OCI-LY3 (cell line): ENCODE measurements around the gene LRRTM3.

Source experiments
- H2AFZ ChIP-seq: fragments of 200-600, 300-600 bp; shearing (Covaris generic); 2 replicates; pipeline ENCODE4 v1.6.0; 2014; ENCODE audit warnings: antibody characterized with exemption, low read depth, low read length
- H3K27ac ChIP-seq: fragments of 200-600, 300-600 bp; sonication (generic); 2 replicates; pipeline ENCODE4 v1.5.1; 2014; ENCODE audit warnings: mild to moderate bottlenecking, low read length, moderate library complexity, mixed read lengths
- H3K27me3 ChIP-seq: fragments of 200-600, 300-600 bp; sonication (generic); 2 replicates; pipeline ENCODE4 v1.6.1; 2014; ENCODE audit warnings: low read depth, low read length, mixed read lengths
- H3K36me3 ChIP-seq: fragments of 200-600, 300-600 bp; sonication (generic); replicated peaks from 2 replicates; pipeline ENCODE3; 2014; ENCODE audit warnings: low read depth, low read length, mixed read lengths
- H3K4me1 ChIP-seq: fragments of 300-600, 200-600 bp; sonication (generic); 2 replicates; pipeline ENCODE4 v1.6.1; 2014; ENCODE audit warnings: low read length, mixed read lengths
- H3K4me2 ChIP-seq: fragments of 200-600, 300-600 bp; sonication (generic); 2 replicates; pipeline ENCODE4 v1.6.1; 2014; ENCODE audit warnings: low read length, mixed read lengths
- H3K4me3 ChIP-seq: fragments of 300-600, 200-600 bp; sonication (generic); 2 replicates; pipeline ENCODE4 v1.5.1; 2014; ENCODE audit warnings: antibody characterized with exemption, mild to moderate bottlenecking, low read length, moderate library complexity
- H3K79me2 ChIP-seq: fragments of 300-600, 200-600 bp; shearing (Covaris generic); 2 replicates; pipeline ENCODE4 v1.6.1; 2014; ENCODE audit warnings: mild to moderate bottlenecking, low read length, mixed read lengths
- H3K9ac ChIP-seq: fragments of 300-600, 200-600 bp; shearing (Covaris generic); 2 replicates; pipeline ENCODE4 v1.6.0; 2014; ENCODE audit warnings: mild to moderate bottlenecking, low read length, moderate library complexity
- H3K9me3 ChIP-seq: fragments of 200-600, 300-600 bp; shearing (Covaris generic); 2 replicates; pipeline ENCODE4 v1.6.1; 2014; ENCODE audit warnings: low read length, mixed read lengths; ENCODE audit not compliant: insufficient read depth
- H4K20me1 ChIP-seq: fragments of 200-600, 300-600 bp; sonication (generic); 2 replicates; pipeline ENCODE4 v1.6.1; 2016; ENCODE audit warnings: low read length, mixed read lengths; ENCODE audit not compliant: insufficient read depth
- CTCF ChIP-seq: fragments of 200-600, 300-600 bp; sonication (generic); IDR thresholded peaks from 2 replicates; pipeline ENCODE4 v1.5.1; 2014; ENCODE audit warnings: antibody characterized with exemption, low read length, low read depth
- EZH2phosphoT487 ChIP-seq: fragments of 200-600 bp; shearing (Covaris generic); IDR thresholded peaks from 2 replicates; pipeline ENCODE4 v1.6.1; 2018; ENCODE audit warnings: antibody characterized with exemption, mixed run types, low read depth

Gene LRRTM3

DNA sequence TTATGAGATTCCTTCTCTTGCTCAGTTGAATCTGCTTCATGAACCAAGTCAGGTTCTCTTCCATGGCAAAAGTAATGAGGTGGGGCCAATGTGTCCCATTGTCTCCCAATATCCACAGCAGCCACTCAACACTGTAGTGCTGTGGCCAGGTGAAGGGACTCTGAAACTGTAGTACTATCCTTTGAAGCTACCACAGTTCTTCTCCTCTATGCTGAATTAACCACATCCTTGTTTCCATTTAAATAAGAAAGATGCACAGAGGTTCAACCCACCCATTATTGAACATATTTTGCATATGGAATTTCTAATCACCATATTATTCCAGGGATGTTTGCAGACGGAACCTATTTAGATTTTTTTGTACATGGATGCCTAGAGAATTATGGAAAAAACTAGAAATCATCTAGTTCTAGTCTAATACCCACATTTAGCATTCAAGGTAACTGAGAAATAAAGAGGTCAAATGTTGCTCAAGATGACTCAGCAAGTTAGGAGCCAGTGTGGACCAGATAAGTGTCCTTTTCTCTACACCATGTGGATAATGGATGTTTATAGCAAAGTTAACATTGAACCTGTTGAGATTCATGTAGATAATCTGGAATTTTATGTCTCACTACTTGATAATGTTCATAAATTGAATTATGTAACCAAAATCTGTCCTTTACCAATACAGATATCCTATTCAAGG lies 64.5 kb downstream of the LRRTM3 start:
- Histone ChIP-seq H3K4me3 (no peak overlapping the region), H3K4me2 (no peak overlapping the region), H3K27me3 (no peaks in the 10 kb centered on the region), H4K20me1 (no peaks in the 10 kb centered on the region), H3K36me3 (no peaks in the 10 kb centered on the region), H3K4me1 (no peaks in the 10 kb centered on the region), H3K27ac (no peak overlapping the region), H2AFZ (no peak overlapping the region), H3K9ac (no peak overlapping the region), H3K79me2 (no peaks in the 10 kb centered on the region), H3K9me3 (no peaks in the 10 kb centered on the region)
- no peak for TF ChIP-seq EZH2phosphoT487
- TF ChIP-seq CTCF: no peak

GRCh38 chr10:66996996-66997395 lies 71.2 kb downstream of the LRRTM3 start:
- TF ChIP-seq EZH2phosphoT487: no peak
- Histone ChIP-seq H2AFZ (no peak overlapping the region), H3K27me3 (no peaks in the 10 kb centered on the region), H3K4me1 (no peaks in the 10 kb centered on the region), H3K9ac (no peak overlapping the region), H4K20me1 (no peaks in the 10 kb centered on the region), H3K9me3 (no peaks in the 10 kb centered on the region), H3K36me3 (no peaks in the 10 kb centered on the region), H3K27ac (no peak overlapping the region), H3K79me2 (no peaks in the 10 kb centered on the region), H3K4me3 (no peak overlapping the region), H3K4me2 (no peak overlapping the region)

- no peak overlapping the region for H3K9ac ChIP-seq
- H3K27me3 ChIP-seq: no peaks in the 10 kb centered on the region
- H3K4me2 ChIP-seq: no peak overlapping the region
- H3K9me3 ChIP-seq: no peaks in the 10 kb centered on the region
- TF ChIP-seq EZH2phosphoT487 (no peak), CTCF (no peak)
- no peak overlapping the region for H2AFZ ChIP-seq
- no peaks in the 10 kb centered on the region for H4K20me1 ChIP-seq
- H3K27ac ChIP-seq: no peak overlapping the region
- H3K4me3 ChIP-seq: no peak overlapping the region
- H3K36me3 ChIP-seq: no peaks in the 10 kb centered on the region
- H3K79me2 ChIP-seq: no peaks in the 10 kb centered on the region
- no peaks in the 10 kb centered on the region for H3K4me1 ChIP-seq
Measured at GRCh38 chr10:66999762-67000545, 74.1 kb downstream of the LRRTM3 start.

DNA sequence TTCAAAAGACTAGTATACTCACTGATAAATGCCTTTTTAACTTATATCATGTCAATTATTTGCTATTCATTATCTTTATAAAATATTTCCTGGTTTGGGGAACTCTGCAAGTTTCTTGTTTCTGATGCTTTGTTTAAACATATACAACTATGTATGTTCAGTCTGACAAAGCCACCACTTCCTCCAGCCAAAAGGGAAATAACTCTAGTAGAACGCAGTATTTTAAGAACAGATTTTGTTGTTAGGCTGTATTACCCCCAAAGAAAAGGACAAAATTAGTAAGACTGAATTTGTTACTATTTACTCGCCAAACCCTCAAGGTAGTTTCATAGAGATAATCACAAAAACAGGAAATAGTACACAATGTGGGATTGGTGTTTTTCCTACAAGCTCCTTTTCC lies 78.9 kb downstream of the LRRTM3 start:
- H4K20me1 ChIP-seq: no peaks in the 10 kb centered on the region
- H3K79me2 ChIP-seq: no peaks in the 10 kb centered on the region
- no peak overlapping the region for H3K27ac ChIP-seq
- no peaks in the 10 kb centered on the region for H3K27me3 ChIP-seq
- no peak overlapping the region for H2AFZ ChIP-seq
- no peaks in the 10 kb centered on the region for H3K4me1 ChIP-seq
- H3K9ac ChIP-seq: no peak overlapping the region
- no peaks in the 10 kb centered on the region for H3K9me3 ChIP-seq
- H3K4me2 ChIP-seq: no peak overlapping the region
- TF ChIP-seq CTCF: no peak
- no peak for TF ChIP-seq EZH2phosphoT487
- H3K36me3 ChIP-seq: no peaks in the 10 kb centered on the region
- no peak overlapping the region for H3K4me3 ChIP-seq
